Astrocyte (in vitro differentiated cells and primary cell): ENCODE measurements around the gene KCNK5. TPM values are rescaled to one million over a fixed set of nuclear protein-coding genes. Genes with fewer than 3 reads are reported as not detected.

Experiments
- DNase-seq: peaks from one replicate; pipeline ENCODE4 v3.0.0-alpha.2; 2010; ENCODE audit warnings: low read depth
- FAIRE-seq: peaks from 2 replicates; lab custom pipeline; 2011; peaks lifted over from hg19 to GRCh38; lab: Jason Lieb, UNC
- H2AFZ ChIP-seq: 2 replicates; pipeline ENCODE4 v1.6.0; 2012; ENCODE audit warnings: low read depth, low read length, inconsistent platforms
- H3K27ac ChIP-seq: 2 replicates; pipeline ENCODE4 v1.5.1; 2011; ENCODE audit warnings: low read depth, low read length, inconsistent platforms
- H3K27me3 ChIP-seq: 2 replicates; pipeline ENCODE4 v1.6.0; 2011; ENCODE audit warnings: low read length, inconsistent platforms; ENCODE audit not compliant: insufficient read depth
- H3K36me3 ChIP-seq: 2 replicates; pipeline ENCODE4 v1.5.1; 2011; ENCODE audit warnings: low read length, inconsistent platforms; ENCODE audit not compliant: insufficient read depth
- H3K4me1 ChIP-seq: 2 replicates; pipeline ENCODE4 v1.5.1; 2011; ENCODE audit warnings: low read length, inconsistent platforms; ENCODE audit not compliant: insufficient read depth
- H3K4me2 ChIP-seq: 2 replicates; pipeline ENCODE4 v1.6.0; 2012; ENCODE audit warnings: low read length, inconsistent platforms
- H3K4me3 ChIP-seq: 2 replicates; pipeline ENCODE4 v1.5.1; 2011; ENCODE audit warnings: low read depth, mild to moderate bottlenecking, low read length, inconsistent platforms; ENCODE audit not compliant: insufficient read depth
- H3K79me2 ChIP-seq: 2 replicates; pipeline ENCODE4 v1.6.0; 2012; ENCODE audit warnings: mild to moderate bottlenecking, low read length, inconsistent platforms; ENCODE audit not compliant: insufficient read depth
- H3K9ac ChIP-seq: 2 replicates; pipeline ENCODE4 v1.6.0; 2012; ENCODE audit warnings: mild to moderate bottlenecking, low read length, inconsistent platforms
- H3K9me3 ChIP-seq: 2 replicates; pipeline ENCODE4 v1.5.1; 2012; ENCODE audit warnings: low read depth, mild to moderate bottlenecking, low read length, inconsistent platforms; ENCODE audit not compliant: insufficient read depth
- H4K20me1 ChIP-seq: 2 replicates; pipeline ENCODE4 v1.6.0; 2012; ENCODE audit warnings: low read length, inconsistent platforms; ENCODE audit not compliant: insufficient read depth
- H3K27ac Mint-ChIP-seq: one replicate; pipeline ENCODE4 v1.8.0; 2021; ENCODE audit warnings: mild to moderate bottlenecking, mixed read lengths; ENCODE audit not compliant: unreplicated experiment
- H3K27me3 Mint-ChIP-seq: one replicate; pipeline ENCODE4 v1.8.0; 2021; ENCODE audit warnings: low read depth, mixed read lengths; ENCODE audit not compliant: unreplicated experiment
- H3K36me3 Mint-ChIP-seq: one replicate; pipeline ENCODE4 v1.8.0; 2021; ENCODE audit warnings: low read depth, mixed read lengths; ENCODE audit not compliant: unreplicated experiment
- H3K4me1 Mint-ChIP-seq: one replicate; pipeline ENCODE4 v1.8.0; 2021; ENCODE audit warnings: low read depth, mixed read lengths; ENCODE audit not compliant: unreplicated experiment
- H3K4me3 Mint-ChIP-seq: one replicate; pipeline ENCODE4 v1.8.0; 2021; ENCODE audit warnings: mild to moderate bottlenecking, moderate library complexity, mixed read lengths; ENCODE audit not compliant: unreplicated experiment
- H3K9me3 Mint-ChIP-seq: one replicate; pipeline ENCODE4 v1.8.0; 2021; ENCODE audit warnings: mild to moderate bottlenecking, mixed read lengths; ENCODE audit not compliant: unreplicated experiment
- EZH2 ChIP-seq: IDR thresholded peaks from 2 replicates; pipeline ENCODE4 v1.6.1; 2012; ENCODE audit warnings: mild to moderate bottlenecking, low read length, inconsistent platforms; ENCODE audit not compliant: insufficient read depth
- total RNA-seq: library from RNA; stranded (reverse); gene quantifications from 2 replicates; pipeline ENCODE4 v1.2.1, GENCODE V29; 2021
- TF ChIP-seq, protein P1 (sequence below): IDR thresholded peaks from 2 replicates; pipeline ENCODE4 v1.5.1; 2011; ENCODE audit warnings: low read depth, mild to moderate bottlenecking, inconsistent platforms, low read length, moderate library complexity; ENCODE audit not compliant: insufficient read depth

KCNK5 gene
- total RNA-seq, 1 donor from 2014 or later = 0.14 TPM

- DNase-seq (no peak), FAIRE-seq (no peak)
- Mint-ChIP-seq H3K4me3 (no peak overlapping the region), H3K27ac (no peak overlapping the region), H3K9me3 (no peaks in the 10 kb centered on the region), H3K4me1 (peaks cover 2% of the 10 kb centered on the region), H3K36me3 (no peaks in the 10 kb centered on the region), H3K27me3 (peaks cover 18% of the 10 kb centered on the region)
- Histone ChIP-seq H3K36me3 (no peaks in the 10 kb centered on the region), H3K9ac (no peak overlapping the region), H4K20me1 (no peaks in the 10 kb centered on the region), H3K4me3 (no peak overlapping the region), H3K27me3 (no peaks in the 10 kb centered on the region), H2AFZ (no peak overlapping the region), H3K4me2 (no peak overlapping the region), H3K27ac (no peak overlapping the region), H3K9me3 (no peaks in the 10 kb centered on the region), H3K79me2 (no peaks in the 10 kb centered on the region), H3K4me1 (no peaks in the 10 kb centered on the region)
- TF ChIP-seq, protein P1, sequence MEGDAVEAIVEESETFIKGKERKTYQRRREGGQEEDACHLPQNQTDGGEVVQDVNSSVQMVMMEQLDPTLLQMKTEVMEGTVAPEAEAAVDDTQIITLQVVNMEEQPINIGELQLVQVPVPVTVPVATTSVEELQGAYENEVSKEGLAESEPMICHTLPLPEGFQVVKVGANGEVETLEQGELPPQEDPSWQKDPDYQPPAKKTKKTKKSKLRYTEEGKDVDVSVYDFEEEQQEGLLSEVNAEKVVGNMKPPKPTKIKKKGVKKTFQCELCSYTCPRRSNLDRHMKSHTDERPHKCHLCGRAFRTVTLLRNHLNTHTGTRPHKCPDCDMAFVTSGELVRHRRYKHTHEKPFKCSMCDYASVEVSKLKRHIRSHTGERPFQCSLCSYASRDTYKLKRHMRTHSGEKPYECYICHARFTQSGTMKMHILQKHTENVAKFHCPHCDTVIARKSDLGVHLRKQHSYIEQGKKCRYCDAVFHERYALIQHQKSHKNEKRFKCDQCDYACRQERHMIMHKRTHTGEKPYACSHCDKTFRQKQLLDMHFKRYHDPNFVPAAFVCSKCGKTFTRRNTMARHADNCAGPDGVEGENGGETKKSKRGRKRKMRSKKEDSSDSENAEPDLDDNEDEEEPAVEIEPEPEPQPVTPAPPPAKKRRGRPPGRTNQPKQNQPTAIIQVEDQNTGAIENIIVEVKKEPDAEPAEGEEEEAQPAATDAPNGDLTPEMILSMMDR = no peak
- no peak for TF ChIP-seq EZH2
Measured at GRCh38 chr6:39194466-39194865, 34.8 kb downstream of the KCNK5 start.

DNA sequence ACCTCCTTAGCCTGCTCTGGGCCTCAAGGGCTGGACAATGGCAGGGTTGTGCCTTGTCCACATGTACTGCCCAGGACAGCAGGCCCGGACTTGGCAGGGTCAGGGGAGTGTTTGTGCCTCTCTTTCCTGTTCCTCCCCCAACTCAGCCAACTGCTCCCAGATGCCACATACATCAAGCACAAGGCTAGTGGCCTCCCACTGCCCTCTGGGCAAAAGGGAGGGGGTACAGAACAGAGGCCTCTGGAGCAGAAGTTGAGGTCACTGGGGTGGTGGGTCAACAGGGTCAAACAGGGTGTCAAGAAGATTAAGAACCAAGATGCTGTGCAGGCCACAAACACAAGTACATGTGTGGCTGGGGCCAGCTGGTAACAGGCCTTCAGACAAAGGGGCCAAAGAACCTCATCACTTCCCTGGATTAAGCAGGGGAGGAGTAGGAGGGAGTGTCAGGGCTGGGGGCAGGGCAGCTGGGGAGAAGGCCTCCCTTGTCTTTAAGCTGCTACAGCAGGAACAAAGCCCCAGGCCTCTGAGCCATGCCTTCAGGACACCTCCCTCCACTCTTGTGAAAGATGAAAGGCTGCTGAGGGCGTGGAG, 36.0 kb downstream of the KCNK5 start:
- no peak overlapping the region for H3K27ac ChIP-seq
- H3K27me3 ChIP-seq = no peaks in the 10 kb centered on the region
- H3K9me3 Mint-ChIP-seq = no peaks in the 10 kb centered on the region
- no peak overlapping the region for H3K4me2 ChIP-seq
- no peak overlapping the region for H3K27ac Mint-ChIP-seq
- peaks cover 2% of the 10 kb centered on the region for H3K4me1 Mint-ChIP-seq
- TF ChIP-seq EZH2 = no peak
- TF ChIP-seq, protein P1 = no peak
- H3K4me3 Mint-ChIP-seq = no peak overlapping the region
- H3K9ac ChIP-seq = no peak overlapping the region
- no peaks in the 10 kb centered on the region for H3K9me3 ChIP-seq
- FAIRE-seq (no peak), DNase-seq (no peak)
- H3K4me1 ChIP-seq = no peaks in the 10 kb centered on the region
- no peak overlapping the region for H3K4me3 ChIP-seq
- H4K20me1 ChIP-seq = no peaks in the 10 kb centered on the region
- H3K36me3 Mint-ChIP-seq = peaks cover 3% of the 10 kb centered on the region
- no peaks in the 10 kb centered on the region for H3K36me3 ChIP-seq
- no peak overlapping the region for H2AFZ ChIP-seq
- H3K27me3 Mint-ChIP-seq = peaks cover 15% of the 10 kb centered on the region
- no peaks in the 10 kb centered on the region for H3K79me2 ChIP-seq

DNA sequence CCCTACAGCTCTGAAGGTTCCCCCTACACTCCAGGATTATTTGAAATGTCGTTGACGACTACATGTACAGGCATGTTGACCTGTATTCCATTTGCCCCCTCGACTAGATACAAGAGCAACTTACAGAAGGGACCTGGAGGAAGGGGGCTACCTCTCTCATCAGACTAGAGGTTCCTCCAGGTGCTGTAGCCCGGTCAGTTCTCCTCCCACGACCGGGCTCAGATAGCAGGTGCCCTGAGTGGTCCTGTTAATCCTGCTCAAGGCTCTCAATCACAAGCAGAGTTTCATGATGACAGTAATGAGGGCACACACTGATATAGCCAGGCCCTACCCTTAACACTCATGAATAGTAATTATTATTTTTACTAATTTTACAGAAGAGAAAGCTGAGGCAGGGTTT, 36.5 kb downstream of the KCNK5 start:
- no peaks in the 10 kb centered on the region for H4K20me1 ChIP-seq
- peaks cover 13% of the 10 kb centered on the region for H3K27me3 Mint-ChIP-seq
- no peak overlapping the region for H3K9ac ChIP-seq
- no peak overlapping the region for H3K27ac ChIP-seq
- H3K4me2 ChIP-seq = no peak overlapping the region
- H3K9me3 Mint-ChIP-seq = no peaks in the 10 kb centered on the region
- TF ChIP-seq, protein P1 = no peak
- no peak for TF ChIP-seq EZH2
- no peak overlapping the region for H2AFZ ChIP-seq
- no peaks in the 10 kb centered on the region for H3K9me3 ChIP-seq
- no peak overlapping the region for H3K27ac Mint-ChIP-seq
- no peak overlapping the region for H3K4me3 Mint-ChIP-seq
- no peaks in the 10 kb centered on the region for H3K4me1 ChIP-seq
- DNase-seq (no peak), FAIRE-seq (no peak)
- peaks cover 3% of the 10 kb centered on the region for H3K36me3 Mint-ChIP-seq
- no peaks in the 10 kb centered on the region for H3K79me2 ChIP-seq
- H3K27me3 ChIP-seq = no peaks in the 10 kb centered on the region
- no peak overlapping the region for H3K4me3 ChIP-seq
- H3K4me1 Mint-ChIP-seq = peaks cover 2% of the 10 kb centered on the region
- H3K36me3 ChIP-seq = no peaks in the 10 kb centered on the region
